NCI-H82 (cell line): ENCODE measurements around the gene NTM.

ENCODE experiments used
- DNase-seq: peaks from one replicate; lab custom pipeline; 2025; lab: John Stamatoyannopoulos, UW

NTM gene

GRCh38 chr11:132263241-132263640, 892.8 kb downstream of the NTM start:
- DNase-seq, result no peak

GRCh38 chr11:132263875-132264274, 893.5 kb downstream of the NTM start:
- no peak for DNase-seq

- DNase-seq, result no peak
These were observed 894.2 kb downstream of the NTM start for GRCh38 chr11:132264616-132265015.

- DNase-seq, result peak; percentile 57
These were observed 908.6 kb downstream of the NTM start for GRCh38 chr11:132278801-132279574.

- DNase-seq, result no peak
These were observed 913.6 kb downstream of the NTM start for GRCh38 chr11:132284048-132284447.

- DNase-seq, result no peak
These were observed 914.2 kb downstream of the NTM start for GRCh38 chr11:132284611-132285010.

- DNase-seq, result no peak
These were observed 915.2 kb downstream of the NTM start for GRCh38 chr11:132285631-132286030.

- no peak for DNase-seq
These were observed 915.7 kb downstream of the NTM start for GRCh38 chr11:132286106-132286505.

- no peak for DNase-seq
These were observed 917.6 kb downstream of the NTM start for GRCh38 chr11:132288036-132288435.

GRCh38 chr11:132289590-132290256, 919.3 kb downstream of the NTM start:
- DNase-seq, result no peak

- no peak for DNase-seq
These were observed 923.2 kb downstream of the NTM start for GRCh38 chr11:132293586-132293985.

GRCh38 chr11:132296946-132297610, 926.7 kb downstream of the NTM start:
- no peak for DNase-seq

GRCh38 chr11:132298357-132298756, 927.9 kb downstream of the NTM start:
- DNase-seq, result no peak

GRCh38 chr11:132300283-132300682, 929.9 kb downstream of the NTM start:
- peak; percentile 14 for DNase-seq

- DNase-seq, result no peak
These were observed 931.0 kb downstream of the NTM start for GRCh38 chr11:132301465-132301864.

GRCh38 chr11:132301900-132302299, 931.5 kb downstream of the NTM start:
- no peak for DNase-seq

GRCh38 chr11:132307309-132308020, 937.0 kb downstream of the NTM start:
- DNase-seq, result no peak

GRCh38 chr11:132310390-132311375, 940.3 kb downstream of the NTM start:
- DNase-seq, result no peak

- DNase-seq, result no peak
These were observed 941.3 kb downstream of the NTM start for GRCh38 chr11:132311703-132312102.

GRCh38 chr11:132312161-132312560, 941.7 kb downstream of the NTM start:
- DNase-seq, result no peak

- DNase-seq, result peak; percentile 36
These were observed 942.3 kb downstream of the NTM start for GRCh38 chr11:132312701-132313111.
